ENCODE measurements around the gene DNPH1. TPM values are rescaled to one million over a fixed set of nuclear protein-coding genes. Genes with fewer than 3 reads are reported as not detected.

Gene DNPH1, protein sequence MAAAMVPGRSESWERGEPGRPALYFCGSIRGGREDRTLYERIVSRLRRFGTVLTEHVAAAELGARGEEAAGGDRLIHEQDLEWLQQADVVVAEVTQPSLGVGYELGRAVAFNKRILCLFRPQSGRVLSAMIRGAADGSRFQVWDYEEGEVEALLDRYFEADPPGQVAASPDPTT
- 30.8 and 45.7 TPM in 2 replicates for total RNA-seq

DNA sequence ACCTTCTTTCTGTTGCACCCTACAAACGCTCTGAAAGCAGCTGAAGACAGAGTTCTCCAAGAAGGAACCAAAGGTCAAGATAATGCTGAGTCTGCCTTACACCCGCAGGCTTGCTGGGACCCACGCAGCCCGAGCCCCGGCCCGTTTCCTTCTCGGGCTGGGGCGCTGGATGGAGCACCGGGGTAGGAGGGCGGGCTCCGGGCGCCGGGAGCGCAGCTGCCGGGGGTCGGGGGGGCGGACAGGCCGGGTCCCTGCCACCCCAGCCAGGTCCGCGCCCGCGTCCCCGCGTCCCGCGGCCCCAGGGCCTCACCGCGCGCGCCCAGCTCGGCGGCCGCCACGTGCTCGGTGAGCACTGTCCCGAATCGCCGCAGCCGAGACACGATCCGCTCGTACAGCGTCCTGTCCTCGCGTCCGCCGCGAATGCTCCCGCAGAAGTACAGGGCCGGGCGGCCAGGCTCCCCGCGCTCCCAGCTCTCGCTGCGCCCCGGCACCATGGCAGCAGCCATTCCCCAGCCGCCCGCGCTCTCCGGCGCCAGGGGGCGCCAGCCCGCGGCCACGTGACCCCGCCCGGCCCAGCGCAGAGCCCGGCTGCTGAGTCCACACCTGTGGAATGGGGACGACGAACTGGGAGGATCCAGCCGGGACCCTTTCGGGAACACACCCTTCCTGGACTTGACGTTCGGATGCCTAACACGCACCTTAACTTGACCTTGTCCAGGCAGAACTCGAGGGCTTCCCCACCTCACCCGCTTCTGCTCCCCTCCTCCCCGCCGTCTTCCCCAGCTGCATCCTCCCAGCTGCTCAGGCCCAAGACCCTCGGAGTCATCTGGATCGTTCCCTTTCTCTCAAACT is at the start of gene DNPH1:
DNPH1 (minus strand) TSS at position 531 of the 852 bp plus-strand sequence; CDS start at position 506, 25 bp downstream.

GRCh38 chr6:43242908-43243663 is 13.8 kb upstream of the DNPH1 start, which contains the start of gene TTBK1:
Gene TTBK1, plus strand, starts transcription at chr6:43243481. Its CDS starts 3,180 bp downstream, at chr6:43246661.

DNA sequence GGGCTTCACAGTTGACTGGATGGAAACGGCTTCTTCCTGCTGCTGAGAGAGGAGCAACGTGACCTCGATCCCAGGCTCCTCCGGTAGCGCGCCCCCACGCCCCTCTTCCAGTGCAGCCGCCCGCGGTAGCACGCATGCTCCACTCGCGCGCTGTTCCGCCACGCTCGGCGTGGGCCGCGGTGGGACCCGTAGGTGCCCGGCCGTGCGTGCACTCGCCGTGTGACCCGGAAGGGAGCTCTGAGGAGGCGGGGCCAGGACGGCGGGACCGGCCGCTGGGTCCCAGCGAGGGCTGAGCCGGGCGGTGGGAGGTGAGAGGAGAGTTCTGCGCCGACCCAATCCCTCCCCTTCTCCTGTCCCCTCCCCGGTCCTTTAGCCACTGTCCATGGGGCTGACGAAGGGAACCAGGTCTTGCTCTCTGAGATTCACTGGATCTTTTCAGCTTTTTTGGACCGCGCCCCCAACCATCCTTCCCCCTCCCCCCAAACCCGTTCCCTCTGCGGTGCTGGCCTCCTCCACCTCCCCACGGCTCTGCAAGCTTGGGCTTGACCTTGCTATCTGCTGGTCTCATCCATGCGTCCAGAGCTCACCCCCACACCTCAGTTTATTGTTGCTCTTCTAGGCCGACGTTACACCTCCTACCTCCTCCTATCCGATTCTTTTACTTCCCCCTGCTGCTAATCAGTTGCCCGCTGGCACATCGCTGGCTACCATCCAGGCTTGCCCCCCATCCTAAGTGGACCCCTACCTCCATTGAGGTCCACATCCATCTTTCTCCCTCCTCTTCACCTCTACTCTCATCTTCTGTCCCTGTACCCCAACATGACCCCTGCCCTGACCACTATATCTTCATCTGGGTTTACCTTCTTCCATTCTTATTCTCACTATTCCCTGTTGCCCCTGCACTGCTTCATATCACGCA is 47.1 kb downstream of the DNPH1 start, which contains the start of gene CUL9:
CUL9 (plus strand) TSS at position 255 of the 919 bp plus-strand sequence. CDS start 2,115 bp downstream, outside the sequence.

Other genes with a start within 250 kb of the DNPH1 start
- gene PPP2R5D, start 244.9 kb downstream of the DNPH1 start, total RNA-seq, result 44.0 and 50.3 TPM in 2 replicates
- gene MEA1, start 215.5 kb downstream of the DNPH1 start, total RNA-seq, result 45.5 and 46.4 TPM in 2 replicates
- gene KLHDC3, start 215.2 kb downstream of the DNPH1 start, total RNA-seq, result 129 and 137 TPM in 2 replicates
- gene RRP36, start 207.9 kb downstream of the DNPH1 start, total RNA-seq, result 102 and 110 TPM in 2 replicates
- gene CUL7, start 175.6 kb downstream of the DNPH1 start, total RNA-seq, result 26.7 and 50.0 TPM in 2 replicates
- 19.1 and 26.5 TPM in 2 replicates for gene MRPL2, start 170.0 kb downstream of the DNPH1 start, total RNA-seq
- gene KLC4, start 169.8 kb downstream of the DNPH1 start, total RNA-seq, result 15.9 and 17.0 TPM in 2 replicates
- gene PTK7, start 153.2 kb downstream of the DNPH1 start, total RNA-seq, result 12.0 and 35.6 TPM in 2 replicates
- 24.8 TPM in 2 replicates for gene SRF, start 58.2 kb downstream of the DNPH1 start, total RNA-seq
- 24.9 and 31.7 TPM in 2 replicates for gene CUL9, start 47.3 kb downstream of the DNPH1 start, total RNA-seq
- gene TTBK1, start 14.0 kb upstream of the DNPH1 start, total RNA-seq, result 0.10 TPM in 1 of 2 replicates, not detected in the other
- gene SLC22A7, start 68.8 kb upstream of the DNPH1 start, total RNA-seq, result not detected in 2 replicates
- gene CRIP3, start 79.3 kb upstream of the DNPH1 start, total RNA-seq, result not detected in 2 replicates
- 8.8 and 9.6 TPM in 2 replicates for gene ZNF318, start 140.2 kb upstream of the DNPH1 start, total RNA-seq
- 21.1 and 23.8 TPM in 2 replicates for gene ABCC10, start 198.1 kb upstream of the DNPH1 start, total RNA-seq
- gene DLK2, start 226.1 kb upstream of the DNPH1 start, total RNA-seq, result 0.33 TPM in 1 of 2 replicates, not detected in the other
- 15.4 and 16.0 TPM in 2 replicates for gene TJAP1, start 248.1 kb upstream of the DNPH1 start, total RNA-seq